Gastrocnemius medialis (tissue), 4 donors: Measurements from ENCODE around the gene MFRP.

Experiments
- POLR2A ChIP-seq, 2 donors: fragments of 450-650 bp; IDR thresholded peaks; one replicate each; pipeline ENCODE4 v1.6.1; 2017; ENCODE audit warnings: antibody characterized with exemption in 2 of 2, mild to moderate bottlenecking in 2 of 2, moderate library complexity in 2 of 2
- TF ChIP-seq, protein P1 (sequence below), 5 experiments: fragments of 450-650 bp in 3 of 5; fragments of 200-600 bp in 2 of 5; sonication (generic) in 2 of 5; IDR thresholded peaks in 4 of 5; conservative IDR thresholded peaks in 1 of 5; 1 replicate in 4 of 5; 2 replicates in 1 of 5; pipeline ENCODE4 v1.5.1; 2016 to 2019; ENCODE audit warnings: antibody characterized with exemption in 5 of 5, mild to moderate bottlenecking in 3 of 5, moderate library complexity in 3 of 5

DNA sequence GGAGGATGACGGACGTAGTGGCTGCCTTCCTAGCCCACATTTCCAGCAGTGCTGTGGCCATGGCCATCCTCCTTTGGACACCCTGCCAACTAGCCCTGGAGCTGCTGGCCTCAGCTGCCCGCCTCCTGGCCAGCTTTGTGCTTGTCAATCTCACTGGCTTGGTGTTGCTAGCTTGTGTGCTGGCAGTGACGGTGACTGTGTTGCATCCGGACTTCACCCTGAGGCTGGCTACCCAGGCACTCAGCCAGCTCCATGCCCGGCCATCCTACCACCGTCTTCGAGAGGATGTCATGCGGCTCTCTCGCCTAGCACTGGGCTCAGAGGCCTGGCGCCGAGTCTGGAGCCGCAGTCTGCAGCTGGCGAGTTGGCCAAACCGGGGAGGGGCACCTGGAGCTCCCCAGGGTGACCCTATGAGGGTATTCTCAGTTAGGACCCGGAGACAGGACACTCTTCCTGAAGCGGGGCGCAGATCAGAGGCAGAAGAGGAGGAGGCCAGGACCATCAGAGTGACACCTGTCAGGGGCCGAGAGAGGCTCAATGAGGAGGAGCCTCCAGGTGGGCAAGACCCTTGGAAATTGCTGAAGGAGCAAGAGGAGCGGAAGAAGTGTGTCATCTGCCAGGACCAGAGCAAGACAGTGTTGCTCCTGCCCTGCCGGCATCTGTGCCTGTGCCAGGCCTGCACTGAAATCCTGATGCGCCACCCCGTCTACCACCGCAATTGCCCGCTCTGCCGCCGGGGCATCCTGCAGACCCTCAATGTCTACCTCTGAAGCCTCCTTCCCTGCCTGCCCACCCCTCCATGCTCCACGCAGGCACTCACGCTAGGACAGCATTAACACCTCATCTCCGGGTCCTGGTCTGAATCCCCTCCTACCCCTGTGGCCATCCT, 10.6 kb downstream of the MFRP start:
- TF ChIP-seq, protein P1, sequence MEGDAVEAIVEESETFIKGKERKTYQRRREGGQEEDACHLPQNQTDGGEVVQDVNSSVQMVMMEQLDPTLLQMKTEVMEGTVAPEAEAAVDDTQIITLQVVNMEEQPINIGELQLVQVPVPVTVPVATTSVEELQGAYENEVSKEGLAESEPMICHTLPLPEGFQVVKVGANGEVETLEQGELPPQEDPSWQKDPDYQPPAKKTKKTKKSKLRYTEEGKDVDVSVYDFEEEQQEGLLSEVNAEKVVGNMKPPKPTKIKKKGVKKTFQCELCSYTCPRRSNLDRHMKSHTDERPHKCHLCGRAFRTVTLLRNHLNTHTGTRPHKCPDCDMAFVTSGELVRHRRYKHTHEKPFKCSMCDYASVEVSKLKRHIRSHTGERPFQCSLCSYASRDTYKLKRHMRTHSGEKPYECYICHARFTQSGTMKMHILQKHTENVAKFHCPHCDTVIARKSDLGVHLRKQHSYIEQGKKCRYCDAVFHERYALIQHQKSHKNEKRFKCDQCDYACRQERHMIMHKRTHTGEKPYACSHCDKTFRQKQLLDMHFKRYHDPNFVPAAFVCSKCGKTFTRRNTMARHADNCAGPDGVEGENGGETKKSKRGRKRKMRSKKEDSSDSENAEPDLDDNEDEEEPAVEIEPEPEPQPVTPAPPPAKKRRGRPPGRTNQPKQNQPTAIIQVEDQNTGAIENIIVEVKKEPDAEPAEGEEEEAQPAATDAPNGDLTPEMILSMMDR (IDR thresholded peaks at IDR 0.05 in 4 of 5, conservative IDR thresholded peaks at IDR 0.05 in 1 of 5), result no peak
- peak in 1 of 2 donors; percentile 25 for TF ChIP-seq POLR2A (IDR thresholded peaks at IDR 0.05)
